Limb (tissue), 2 donors: Measurements from ENCODE around the gene ZBTB8A.
"Not testable (repeated sequence)": the region's sequence is repeated elsewhere in the genome, so short reads cannot be mapped to it uniquely, and the experiment has no call there.

ENCODE experiments used
- DNase-seq, 2 donors: peaks; one replicate each; pipeline ENCODE4 v3.0.0-alpha.2; 2016; ENCODE audit errors: extremely low spot score in 2 of 2

ZBTB8A gene

GRCh38 chr1:32536764-32537163, 2.5 kb upstream of the ZBTB8A start:
- DNase-seq: no peak

- peak; percentile 26 to 69 for DNase-seq
Measured at GRCh38 chr1:32539584-32540571, 651 bp downstream of the ZBTB8A start.

- no peak for DNase-seq
Measured at GRCh38 chr1:32540605-32541004, 1.4 kb downstream of the ZBTB8A start.

- DNase-seq: no peak
Measured at GRCh38 chr1:32541064-32541566, 1.9 kb downstream of the ZBTB8A start.

GRCh38 chr1:32546611-32547010, 7.4 kb downstream of the ZBTB8A start:
- no peak for DNase-seq

GRCh38 chr1:32549616-32550015, 10.4 kb downstream of the ZBTB8A start:
- no peak for DNase-seq

GRCh38 chr1:32554288-32554687, 15.1 kb downstream of the ZBTB8A start:
- DNase-seq: no peak

GRCh38 chr1:32557035-32557434, 17.8 kb downstream of the ZBTB8A start:
- DNase-seq: not testable (repeated sequence)

GRCh38 chr1:32557812-32558211, 18.6 kb downstream of the ZBTB8A start:
- DNase-seq: no peak

GRCh38 chr1:32568929-32569328, 29.7 kb downstream of the ZBTB8A start:
- DNase-seq: no peak

GRCh38 chr1:32580348-32581017, 41.3 kb downstream of the ZBTB8A start:
- no peak for DNase-seq

- DNase-seq: no peak
Measured at GRCh38 chr1:32592943-32593342, 53.7 kb downstream of the ZBTB8A start.

GRCh38 chr1:32600034-32600433, 60.8 kb downstream of the ZBTB8A start:
- DNase-seq: no peak

GRCh38 chr1:32605711-32606424, 66.6 kb downstream of the ZBTB8A start:
- no peak for DNase-seq

GRCh38 chr1:32606565-32607371, 67.5 kb downstream of the ZBTB8A start:
- DNase-seq: no peak

GRCh38 chr1:32609180-32609579, 70.0 kb downstream of the ZBTB8A start:
- DNase-seq: no peak

GRCh38 chr1:32611859-32612188, 72.6 kb downstream of the ZBTB8A start:
- no peak for DNase-seq

- DNase-seq: peak; percentile 4 to 71
Measured at GRCh38 chr1:32612189-32612881, 73.1 kb downstream of the ZBTB8A start.

GRCh38 chr1:32613472-32613871, 74.2 kb downstream of the ZBTB8A start:
- DNase-seq: no peak

- no peak for DNase-seq
Measured at GRCh38 chr1:32618673-32619221, 79.5 kb downstream of the ZBTB8A start.
